H1 (cell line): ENCODE data around the gene ONECUT2. TPM values are rescaled to one million over a fixed set of nuclear protein-coding genes. Genes with fewer than 3 reads are reported as not detected.

Source experiments
- ASH2L ChIP-seq: fragments of 200-600, 300-600 bp; sonication (generic); IDR thresholded peaks from one replicate; pipeline ENCODE4 v1.7.1; 2017; ENCODE audit warnings: low read length
- CHD2 ChIP-seq: IDR thresholded peaks from 2 replicates; pipeline ENCODE4 v1.6.1; 2012; ENCODE audit warnings: low read length, improper control_type of control experiment
- GTF2F1 ChIP-seq: IDR thresholded peaks from 2 replicates; pipeline ENCODE4 v1.6.1; 2012; ENCODE audit warnings: low read depth, low read length, improper control_type of control experiment, borderline replicate concordance
- KDM4A ChIP-seq: IDR thresholded peaks from one replicate; pipeline ENCODE4 v1.7.1; 2012; ENCODE audit warnings: low read depth, mild to moderate bottlenecking, moderate library complexity, low read length, inconsistent platforms; ENCODE audit not compliant: severe bottlenecking
- SIN3A ChIP-seq, 2 experiments: IDR thresholded peaks in 1 of 2; conservative IDR thresholded peaks in 1 of 2; 2 replicates each; pipeline ENCODE4 v1.6.1; 2011 to 2012; ENCODE audit warnings: low read length in 2 of 2, improper control_type of control experiment in 1 of 2, low read depth in 1 of 2, mild to moderate bottlenecking in 1 of 2
- TAF7 ChIP-seq: optimal IDR thresholded peaks from 2 replicates; pipeline ENCODE3; 2011; ENCODE audit warnings: low read depth, mild to moderate bottlenecking, inconsistent platforms, low read length, moderate library complexity, borderline replicate concordance
- polyA plus RNA-seq, 7 experiments: library from polyadenylated mRNA; depleted of rRNA in 3 of 7; stranded (reverse) in 5 of 7; unstranded in 2 of 7; fragments of >200 nt in 5 of 7; fragments of 200-250 nt in 2 of 7; gene quantifications; 1 replicate in 5 of 7; 2 replicates in 1 of 7; 4 replicates in 1 of 7; pipeline versions ENCODE4 v1.2.1 to v1.2.3, GENCODE V29; 2011 to 2013; ENCODE audit warnings: missing spikeins in 2 of 7, mixed read lengths in 2 of 7
- total RNA-seq: library from RNA; stranded (reverse); fragmentation: NEBNext Ultra II Directional; extraction: Animal tissue kit (Norgen Biotek cat#: 25700); gene quantifications from 2 replicates; pipeline ENCODE4 v1.2.1, GENCODE V29; 2021
- TF ChIP-seq, protein P1 (sequence below), 3 experiments: IDR thresholded peaks; 1 replicate in 2 of 3; 2 replicates in 1 of 3; pipeline versions ENCODE4 v1.5.1 to v1.6.1; 2011; ENCODE audit warnings: low read length in 3 of 3, mild to moderate bottlenecking in 3 of 3, inconsistent platforms in 2 of 3, low read depth in 1 of 3, moderate library complexity in 1 of 3; ENCODE audit not compliant: insufficient read depth in 1 of 3; ENCODE audit errors: control extremely low read depth in 1 of 3
- TF ChIP-seq, protein P2 (sequence below): IDR thresholded peaks from 2 replicates; pipeline ENCODE4 v1.6.1; 2012; ENCODE audit warnings: inconsistent platforms

ONECUT2 gene
- total and polyA plus RNA-seq, 2 of the 8 experiments (the other 6 are each of a cell fraction or from before 2014, with no cell fraction given), result 0.38 to 1.9 TPM

DNA sequence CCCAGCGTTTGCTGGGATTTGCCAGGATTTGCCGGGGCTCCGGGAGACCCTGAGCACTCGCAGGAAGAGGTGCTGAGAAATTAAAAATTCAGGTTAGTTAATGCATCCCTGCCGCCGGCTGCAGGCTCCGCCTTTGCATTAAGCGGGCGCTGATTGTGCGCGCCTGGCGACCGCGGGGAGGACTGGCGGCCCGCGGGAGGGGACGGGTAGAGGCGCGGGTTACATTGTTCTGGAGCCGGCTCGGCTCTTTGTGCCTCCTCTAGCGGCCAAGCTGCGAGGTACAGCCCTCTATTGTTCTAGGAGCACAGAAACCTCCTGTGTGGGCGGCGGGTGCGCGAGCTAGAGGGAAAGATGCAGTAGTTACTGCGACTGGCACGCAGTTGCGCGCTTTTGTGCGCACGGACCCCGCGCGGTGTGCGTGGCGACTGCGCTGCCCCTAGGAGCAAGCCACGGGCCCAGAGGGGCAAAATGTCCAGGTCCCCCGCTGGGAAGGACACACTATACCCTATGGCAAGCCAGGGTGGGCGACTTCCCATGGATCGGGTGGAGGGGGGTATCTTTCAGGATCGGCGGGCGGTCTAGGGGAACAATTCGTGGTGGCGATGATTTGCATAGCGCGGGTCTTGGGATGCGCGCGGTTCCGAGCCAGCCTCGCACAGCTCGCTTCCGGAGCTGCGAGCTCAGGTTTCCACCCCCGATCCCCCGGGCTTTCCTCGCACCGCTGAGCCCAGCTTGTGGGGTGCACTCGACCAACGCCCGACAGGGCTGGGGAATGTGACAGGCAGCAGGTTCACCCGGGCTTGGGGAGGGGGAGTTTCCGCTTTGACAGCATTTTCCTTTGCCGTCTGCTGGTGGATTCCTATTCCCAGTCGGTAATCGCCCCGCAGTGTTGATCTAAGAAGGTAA lies 2.8 kb downstream of the ONECUT2 start (continued):
- no peak for TF ChIP-seq CHD2
- TF ChIP-seq KDM4A, result peak; percentile 82
- peak; percentile 55 for TF ChIP-seq ASH2L
- peak; percentile 72 to 84; a peak in 1 of 4 replicates for TF ChIP-seq SIN3A (conservative IDR thresholded peaks at IDR 0.05 in 1 of 2, IDR thresholded peaks at IDR 0.05 in 1 of 2; ENCODE audit: low read depth in 1 of 2, low read length in 2 of 2)
- TF ChIP-seq GTF2F1, result no peak
- TF ChIP-seq TAF7, result no peak
- TF ChIP-seq, protein P1, sequence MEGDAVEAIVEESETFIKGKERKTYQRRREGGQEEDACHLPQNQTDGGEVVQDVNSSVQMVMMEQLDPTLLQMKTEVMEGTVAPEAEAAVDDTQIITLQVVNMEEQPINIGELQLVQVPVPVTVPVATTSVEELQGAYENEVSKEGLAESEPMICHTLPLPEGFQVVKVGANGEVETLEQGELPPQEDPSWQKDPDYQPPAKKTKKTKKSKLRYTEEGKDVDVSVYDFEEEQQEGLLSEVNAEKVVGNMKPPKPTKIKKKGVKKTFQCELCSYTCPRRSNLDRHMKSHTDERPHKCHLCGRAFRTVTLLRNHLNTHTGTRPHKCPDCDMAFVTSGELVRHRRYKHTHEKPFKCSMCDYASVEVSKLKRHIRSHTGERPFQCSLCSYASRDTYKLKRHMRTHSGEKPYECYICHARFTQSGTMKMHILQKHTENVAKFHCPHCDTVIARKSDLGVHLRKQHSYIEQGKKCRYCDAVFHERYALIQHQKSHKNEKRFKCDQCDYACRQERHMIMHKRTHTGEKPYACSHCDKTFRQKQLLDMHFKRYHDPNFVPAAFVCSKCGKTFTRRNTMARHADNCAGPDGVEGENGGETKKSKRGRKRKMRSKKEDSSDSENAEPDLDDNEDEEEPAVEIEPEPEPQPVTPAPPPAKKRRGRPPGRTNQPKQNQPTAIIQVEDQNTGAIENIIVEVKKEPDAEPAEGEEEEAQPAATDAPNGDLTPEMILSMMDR (IDR thresholded peaks at IDR 0.05; ENCODE audit: control extremely low read depth in 1 of 3, insufficient read depth in 1 of 3, low read depth in 1 of 3, low read length in 3 of 3), result peak in 2 of 3 experiments; percentile 73 to 85; a peak in 3 of 4 replicates
- TF ChIP-seq, protein P2, sequence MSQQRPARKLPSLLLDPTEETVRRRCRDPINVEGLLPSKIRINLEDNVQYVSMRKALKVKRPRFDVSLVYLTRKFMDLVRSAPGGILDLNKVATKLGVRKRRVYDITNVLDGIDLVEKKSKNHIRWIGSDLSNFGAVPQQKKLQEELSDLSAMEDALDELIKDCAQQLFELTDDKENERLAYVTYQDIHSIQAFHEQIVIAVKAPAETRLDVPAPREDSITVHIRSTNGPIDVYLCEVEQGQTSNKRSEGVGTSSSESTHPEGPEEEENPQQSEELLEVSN, result no peak
